IMR-90 (cell line): ENCODE measurements around the gene CD44. TPM values are rescaled to one million over a fixed set of nuclear protein-coding genes. Genes with fewer than 3 reads are reported as not detected.

Experiments
- ATAC-seq: fragments of 200-7000 bp; cut with Tn5 transposase; 2 replicates; pipeline ENCODE4 v1.9.1; 2020; ENCODE audit warnings: low read depth, mild to moderate bottlenecking, moderate library complexity
- BruUV-seq: library from RNA; stranded (reverse); fragments of 400-500 nt; replicated peaks from 2 replicates; lab custom pipeline; 2021; lab: Mats Ljungman, UMichigan
- CTCF ChIA-PET: fragments of 300-600 bp; formaldehyde crosslinking; extraction: SDS; loops from one replicate; lab custom pipeline; 2021; ENCODE audit warnings: antibody characterized with exemption; lab: Yijun Ruan, JAX
- POLR2A ChIA-PET: fragments of 300-600 bp; sonication (Branson Sonifier 250); formaldehyde crosslinking; loops from one replicate; lab custom pipeline; 2022; ENCODE audit warnings: antibody characterized with exemption; ENCODE audit not compliant: unreplicated experiment; lab: Charles Lee
- DNase-seq: peaks from one replicate; pipeline ENCODE4 v3.0.0; 2013
- H2AFZ ChIP-seq: replicated peaks from 2 replicates; pipeline ENCODE3; 2013; ENCODE audit warnings: low read length, mild to moderate bottlenecking; ENCODE audit not compliant: poor library complexity
- H2AK5ac ChIP-seq: 2 replicates; pipeline ENCODE4 v1.6.1; 2013; ENCODE audit warnings: low read depth, low read length, inconsistent platforms
- H2AK9ac ChIP-seq: replicated peaks from 2 replicates; pipeline ENCODE3; 2013; ENCODE audit warnings: mild to moderate bottlenecking, low read depth, low read length, moderate library complexity; ENCODE audit not compliant: poor library complexity
- H2BK120ac ChIP-seq: 2 replicates; pipeline ENCODE4 v1.6.1; 2013; ENCODE audit warnings: low read depth, low read length, inconsistent platforms
- H2BK15ac ChIP-seq: 3 replicates; pipeline ENCODE4 v1.6.1; 2013; ENCODE audit warnings: low read depth, low read length, inconsistent platforms
- H2BK20ac ChIP-seq: 2 replicates; pipeline ENCODE4 v1.6.1; 2013; ENCODE audit warnings: low read depth, mild to moderate bottlenecking, inconsistent platforms, low read length, moderate library complexity
- H2BK5ac ChIP-seq: 2 replicates; pipeline ENCODE4 v1.6.1; 2013; ENCODE audit warnings: mild to moderate bottlenecking, low read depth, low read length, inconsistent platforms; ENCODE audit not compliant: poor library complexity, severe bottlenecking
- H3K14ac ChIP-seq: replicated peaks from 2 replicates; pipeline ENCODE4 v1.6.1; 2013; ENCODE audit warnings: low read depth, low read length, inconsistent platforms
- H3K18ac ChIP-seq: 2 replicates; pipeline ENCODE4 v1.6.1; 2013; ENCODE audit warnings: low read depth, low read length, control low read depth
- H3K23ac ChIP-seq: 2 replicates; pipeline ENCODE4 v1.6.1; 2013; ENCODE audit warnings: low read depth, low read length, inconsistent platforms
- H3K27ac ChIP-seq: 2 replicates; pipeline ENCODE4 v1.5.1; 2013; ENCODE audit warnings: mild to moderate bottlenecking, control low read depth, low read length; ENCODE audit not compliant: insufficient read depth
- H3K27me3 ChIP-seq: 2 replicates; pipeline ENCODE4 v1.6.1; 2013; ENCODE audit warnings: low read length; ENCODE audit not compliant: control insufficient read depth, insufficient read depth
- H3K36me3 ChIP-seq: 2 replicates; pipeline ENCODE4 v1.6.1; 2013; ENCODE audit warnings: low read length, mixed read lengths; ENCODE audit not compliant: control insufficient read depth, insufficient read depth
- H3K4ac ChIP-seq: 2 replicates; pipeline ENCODE4 v1.6.1; 2013; ENCODE audit warnings: low read depth, low read length, inconsistent platforms
- H3K4me1 ChIP-seq: 2 replicates; pipeline ENCODE4 v1.6.1; 2013; ENCODE audit warnings: low read length, mixed read lengths; ENCODE audit not compliant: control insufficient read depth, insufficient read depth
- H3K4me2 ChIP-seq: 2 replicates; pipeline ENCODE4 v1.6.1; 2013; ENCODE audit warnings: low read depth, mild to moderate bottlenecking, control low read depth, low read length, moderate library complexity
- H3K4me3 ChIP-seq: 2 replicates; pipeline ENCODE4 v1.5.1; 2013; ENCODE audit warnings: low read depth, mild to moderate bottlenecking, control low read depth, low read length, moderate library complexity; ENCODE audit not compliant: insufficient read depth
- H3K56ac ChIP-seq: 2 replicates; pipeline ENCODE4 v1.6.1; 2013; ENCODE audit warnings: low read length, inconsistent platforms; ENCODE audit not compliant: insufficient read depth; ENCODE audit errors: extremely low read depth
- H3K79me1 ChIP-seq, 2 experiments: 2 replicates each; pipeline ENCODE4 v1.6.1; 2013; ENCODE audit warnings: low read length in 2 of 2, inconsistent platforms in 1 of 2, low read depth in 1 of 2
- H3K9ac ChIP-seq: 2 replicates; pipeline ENCODE4 v1.6.1; 2013; ENCODE audit warnings: low read depth, low read length, control low read depth
- H3K9me1 ChIP-seq: 2 replicates; pipeline ENCODE4 v1.6.1; 2013; ENCODE audit warnings: low read length, inconsistent platforms; ENCODE audit not compliant: insufficient read depth
- H3K9me3 ChIP-seq: 2 replicates; pipeline ENCODE4 v1.6.1; 2013; ENCODE audit warnings: low read length; ENCODE audit not compliant: control insufficient read depth, insufficient read depth
- H4K20me1 ChIP-seq: 2 replicates; pipeline ENCODE4 v1.6.1; 2013; ENCODE audit warnings: low read length, inconsistent platforms; ENCODE audit not compliant: insufficient read depth
- H4K5ac ChIP-seq: 2 replicates; pipeline ENCODE4 v1.6.1; 2013; ENCODE audit warnings: mild to moderate bottlenecking, low read depth, low read length, control low read depth
- H4K8ac ChIP-seq, 2 experiments: 2 replicates each; pipeline ENCODE4 v1.6.1; 2013; ENCODE audit warnings: low read depth in 2 of 2, low read length in 2 of 2, control low read depth in 1 of 2, inconsistent platforms in 1 of 2
- H4K91ac ChIP-seq: 2 replicates; pipeline ENCODE4 v1.6.1; 2013; ENCODE audit warnings: low read depth, low read length, inconsistent platforms; ENCODE audit not compliant: insufficient read depth
- BHLHE40 ChIP-seq: fragments of 150-350 bp; IDR thresholded peaks from 2 replicates; pipeline ENCODE4 v1.6.1; 2016; ENCODE audit warnings: mild to moderate bottlenecking, low read depth, low read length
- CEBPB ChIP-seq: IDR thresholded peaks from 2 replicates; pipeline ENCODE4 v1.6.1; 2012; ENCODE audit warnings: low read depth, low read length, improper control_type of control experiment
- CHD1 ChIP-seq: IDR thresholded peaks from 2 replicates; pipeline ENCODE4 v1.6.1; 2012; ENCODE audit warnings: low read depth, low read length, improper control_type of control experiment
- FOS ChIP-seq: fragments of 150-350 bp; IDR thresholded peaks from 2 replicates; pipeline ENCODE4 v1.6.1; 2016; ENCODE audit warnings: low read depth, low read length
- MAFK ChIP-seq: IDR thresholded peaks from 2 replicates; pipeline ENCODE4 v1.6.1; 2012; ENCODE audit warnings: low read depth, low read length, improper control_type of control experiment
- MXI1 ChIP-seq: IDR thresholded peaks from 2 replicates; pipeline ENCODE4 v1.6.1; 2012; ENCODE audit warnings: low read depth, mild to moderate bottlenecking, low read length, moderate library complexity, borderline replicate concordance
- NFE2L2 ChIP-seq: fragments of 150-350 bp; IDR thresholded peaks from 2 replicates; pipeline ENCODE4 v1.6.1; 2016; ENCODE audit warnings: low read depth, mild to moderate bottlenecking, low read length
- POLR2A ChIP-seq: IDR thresholded peaks from 2 replicates; pipeline ENCODE4 v1.6.1; 2012; ENCODE audit warnings: mild to moderate bottlenecking, low read depth, low read length
- RAD21 ChIP-seq: IDR thresholded peaks from 2 replicates; pipeline ENCODE4 v1.6.1; 2012; ENCODE audit warnings: low read length, improper control_type of control experiment
- RCOR1 ChIP-seq: IDR thresholded peaks from 2 replicates; pipeline ENCODE4 v1.6.1; 2012; ENCODE audit warnings: mild to moderate bottlenecking, low read length, improper control_type of control experiment; ENCODE audit not compliant: insufficient replicate concordance
- RFX5 ChIP-seq: IDR thresholded peaks from 2 replicates; pipeline ENCODE4 v1.8.0; 2012; ENCODE audit warnings: low read depth, mild to moderate bottlenecking, low read length, moderate library complexity
- SMC3 ChIP-seq: fragments of 150-350 bp; IDR thresholded peaks from 2 replicates; pipeline ENCODE4 v1.6.1; 2016; ENCODE audit warnings: low read depth, mild to moderate bottlenecking, antibody characterized with exemption, low read length, moderate library complexity
- WGBS, 2 experiments: methylation state at CpG; one replicate each; pipeline versions ENCODE4 v1.1.5 to v1.1.7; 2013; ENCODE audit warnings: missing lambda C conversion rate in 2 of 2; ENCODE audit not compliant: insufficient read length in 1 of 2; ENCODE audit errors: extremely low coverage in 2 of 2; 5-methylcytosine and 5-hydroxymethylcytosine counted together
- dilution Hi-C: fragments of 300-500 bp; cut with HindIII; formaldehyde crosslinking; loops from one replicate; pipeline ENCODE4 v1.14.3; 2018; ENCODE audit warnings: low sequenced_read_pairs; ENCODE audit not compliant: unreplicated experiment
- in situ Hi-C: fragments of 300-500 bp; cut with MboI; formaldehyde crosslinking; loops from 3 replicates; pipeline ENCODE4 v1.14.3; 2019; ENCODE audit warnings: low sequenced_read_pairs, inconsistent platforms, mixed read lengths
- intact Hi-C: fragments of 100-400 bp; cut with micrococcal nuclease; formaldehyde crosslinking; loops from 2 replicates; pipeline ENCODE4 v1.10.0; 2022
- polyA plus RNA-seq, 3 experiments: library from polyadenylated mRNA; depleted of rRNA; stranded (reverse); fragments of >200 nt; gene quantifications; 2 replicates each; pipeline ENCODE4 v1.2.3, GENCODE V29; 2012; ENCODE audit warnings: low replicate concordance in 1 of 3
- total RNA-seq: library from RNA; depleted of rRNA; stranded (reverse); fragments of >200 nt; gene quantifications from 2 replicates; pipeline ENCODE4 v1.2.3, GENCODE V29; 2012
- TF ChIP-seq, protein P1 (sequence below): fragments of 150-350 bp; IDR thresholded peaks from 2 replicates; pipeline ENCODE4 v1.6.1; 2017; ENCODE audit warnings: mild to moderate bottlenecking, antibody characterized with exemption, low read length, low read depth
- TF ChIP-seq, protein P2 (sequence below): fragments of 150-350 bp; IDR thresholded peaks from 2 replicates; pipeline ENCODE4 v1.6.1; 2016; ENCODE audit warnings: low read depth, mild to moderate bottlenecking, low read length, moderate library complexity, borderline replicate concordance
- TF ChIP-seq, protein P3 (sequence below): conservative IDR thresholded peaks from 2 replicates; pipeline ENCODE4 v1.5.1; 2012; ENCODE audit warnings: mild to moderate bottlenecking, low read depth, low read length, improper control_type of control experiment

The CD44 gene
- total and polyA plus RNA-seq, 2 of the 4 experiments (the other 2 are of a cell fraction) = 357 to 947 TPM

DNA sequence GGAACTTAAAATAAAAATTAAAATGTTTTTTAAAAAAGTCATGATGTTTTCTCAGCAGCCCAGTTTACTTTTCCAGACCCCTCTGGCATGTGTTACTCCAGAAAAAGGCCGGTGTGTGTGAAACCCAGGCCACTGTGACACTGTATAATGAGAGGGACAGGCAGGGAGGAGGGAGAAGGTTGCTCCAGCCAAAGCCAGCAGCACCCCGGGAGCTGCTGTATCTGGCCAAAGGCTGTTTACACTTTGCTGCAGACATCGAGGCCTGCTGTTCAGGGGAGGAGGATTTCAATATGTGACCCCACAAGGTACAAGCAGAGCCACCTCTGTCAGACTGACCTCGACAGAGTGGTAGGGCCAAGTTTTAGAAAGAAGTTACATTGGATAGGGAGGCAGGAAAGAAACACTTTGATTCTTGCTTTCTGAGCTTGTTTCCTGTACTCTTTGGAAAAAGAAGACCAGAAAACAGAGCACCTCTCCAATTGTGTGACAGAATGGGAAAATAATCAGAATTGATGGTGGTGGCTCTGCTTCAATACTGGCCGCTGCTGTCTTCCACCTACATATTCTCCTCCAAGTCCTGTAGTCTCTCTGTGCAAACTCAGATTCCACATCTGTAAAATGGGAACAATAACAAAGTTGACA lies 41.0 kb upstream of the CD44 start:
- Histone ChIP-seq H3K23ac (peak overlapping the region; percentile 28; the same call in 1 of the 2 replicates), H4K8ac (peak overlapping the region in 1 of 2 experiments; percentile 84; a peak in 2 of 4 replicates), H2AK5ac (peak overlapping the region; percentile 58; the same call in 1 of the 2 replicates), H3K9me1 (peaks cover 7% of the 10 kb centered on the region), H3K4me2 (no peak overlapping the region), H3K27me3 (no peaks in the 10 kb centered on the region), H4K91ac (peak overlapping the region; percentile 87), H3K4me3 (no peak overlapping the region), H3K79me1 (peaks cover 0 to 9% of the 10 kb centered on the region in 2 experiments; a peak in 3 of 4 replicates), H2BK5ac (peak overlapping the region; percentile 64), H2BK20ac (peak overlapping the region; percentile 46), H3K9ac (no peak overlapping the region), H3K4me1 (peaks cover 8% of the 10 kb centered on the region), H3K56ac (no peak overlapping the region; the same call in 1 of the 2 replicates), H3K27ac (0 out of 2 replicates have a peak overlapping the region, but pooled peaks have one; percentile 13), H3K14ac (peak overlapping the region; percentile 16), H4K20me1 (no peaks in the 10 kb centered on the region), H2AFZ (peak overlapping the region; percentile 89), H2BK15ac (peak overlapping the region; percentile 81; the same call in 2 of the 3 replicates), H3K9me3 (no peaks in the 10 kb centered on the region), H2AK9ac (peak overlapping the region; percentile 83), H3K36me3 (no peaks in the 10 kb centered on the region), H3K4ac (peak overlapping the region; percentile 61), H4K5ac (peak overlapping the region; percentile 61), H3K18ac (peak overlapping the region; percentile 74), H2BK120ac (peak overlapping the region; percentile 80)
- dilution Hi-C loops (no loop called here), in situ Hi-C loops (no loop called here), intact Hi-C loops (no loop called here)
- no peak for DNase-seq
- WGBS, 2 experiments = no CpG with 5 or more reads among the region's 5 CpGs
- no peak for ATAC-seq
- CTCF ChIA-PET = interaction anchor here (0.8 kb wide), 1 partner anchor 100 kb away, joined by 3 read pairs; no protein-coding TSS in a partner anchor
- BruUV-seq = no TSS peak
- POLR2A ChIA-PET = no interaction called here
- TF ChIP-seq BHLHE40 = no peak
- TF ChIP-seq CEBPB = no peak
- no peak for TF ChIP-seq FOS
- no peak for TF ChIP-seq RCOR1
- TF ChIP-seq SMC3 = no peak
- TF ChIP-seq NFE2L2 = no peak
- no peak for TF ChIP-seq CHD1
- TF ChIP-seq, protein P1, sequence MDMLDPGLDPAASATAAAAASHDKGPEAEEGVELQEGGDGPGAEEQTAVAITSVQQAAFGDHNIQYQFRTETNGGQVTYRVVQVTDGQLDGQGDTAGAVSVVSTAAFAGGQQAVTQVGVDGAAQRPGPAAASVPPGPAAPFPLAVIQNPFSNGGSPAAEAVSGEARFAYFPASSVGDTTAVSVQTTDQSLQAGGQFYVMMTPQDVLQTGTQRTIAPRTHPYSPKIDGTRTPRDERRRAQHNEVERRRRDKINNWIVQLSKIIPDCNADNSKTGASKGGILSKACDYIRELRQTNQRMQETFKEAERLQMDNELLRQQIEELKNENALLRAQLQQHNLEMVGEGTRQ = no peak
- TF ChIP-seq RFX5 = no peak
- TF ChIP-seq, protein P2, sequence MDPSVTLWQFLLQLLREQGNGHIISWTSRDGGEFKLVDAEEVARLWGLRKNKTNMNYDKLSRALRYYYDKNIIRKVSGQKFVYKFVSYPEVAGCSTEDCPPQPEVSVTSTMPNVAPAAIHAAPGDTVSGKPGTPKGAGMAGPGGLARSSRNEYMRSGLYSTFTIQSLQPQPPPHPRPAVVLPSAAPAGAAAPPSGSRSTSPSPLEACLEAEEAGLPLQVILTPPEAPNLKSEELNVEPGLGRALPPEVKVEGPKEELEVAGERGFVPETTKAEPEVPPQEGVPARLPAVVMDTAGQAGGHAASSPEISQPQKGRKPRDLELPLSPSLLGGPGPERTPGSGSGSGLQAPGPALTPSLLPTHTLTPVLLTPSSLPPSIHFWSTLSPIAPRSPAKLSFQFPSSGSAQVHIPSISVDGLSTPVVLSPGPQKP = no peak
- TF ChIP-seq, protein P3, sequence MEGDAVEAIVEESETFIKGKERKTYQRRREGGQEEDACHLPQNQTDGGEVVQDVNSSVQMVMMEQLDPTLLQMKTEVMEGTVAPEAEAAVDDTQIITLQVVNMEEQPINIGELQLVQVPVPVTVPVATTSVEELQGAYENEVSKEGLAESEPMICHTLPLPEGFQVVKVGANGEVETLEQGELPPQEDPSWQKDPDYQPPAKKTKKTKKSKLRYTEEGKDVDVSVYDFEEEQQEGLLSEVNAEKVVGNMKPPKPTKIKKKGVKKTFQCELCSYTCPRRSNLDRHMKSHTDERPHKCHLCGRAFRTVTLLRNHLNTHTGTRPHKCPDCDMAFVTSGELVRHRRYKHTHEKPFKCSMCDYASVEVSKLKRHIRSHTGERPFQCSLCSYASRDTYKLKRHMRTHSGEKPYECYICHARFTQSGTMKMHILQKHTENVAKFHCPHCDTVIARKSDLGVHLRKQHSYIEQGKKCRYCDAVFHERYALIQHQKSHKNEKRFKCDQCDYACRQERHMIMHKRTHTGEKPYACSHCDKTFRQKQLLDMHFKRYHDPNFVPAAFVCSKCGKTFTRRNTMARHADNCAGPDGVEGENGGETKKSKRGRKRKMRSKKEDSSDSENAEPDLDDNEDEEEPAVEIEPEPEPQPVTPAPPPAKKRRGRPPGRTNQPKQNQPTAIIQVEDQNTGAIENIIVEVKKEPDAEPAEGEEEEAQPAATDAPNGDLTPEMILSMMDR = no peak
- TF ChIP-seq MXI1 = no peak
- no peak for TF ChIP-seq POLR2A
- TF ChIP-seq MAFK = no peak
- no peak for TF ChIP-seq RAD21
